GM10248 (cell line): ENCODE data around the gene NDUFB5.

Source experiments
- CTCF ChIA-PET: fragments of 300-600 bp; sonication (Branson Sonifier 250); formaldehyde crosslinking; extraction: SDS; loops from one replicate; lab custom pipeline; 2021; ENCODE audit warnings: antibody characterized with exemption; lab: Yijun Ruan, JAX
- POLR2A ChIA-PET: fragments of 350-650 bp; sonication (Branson Sonifier 250); formaldehyde crosslinking; extraction: SDS; loops from one replicate; lab custom pipeline; 2020; ENCODE audit warnings: antibody characterized with exemption; lab: Yijun Ruan, JAX
- DNase-seq: peaks from one replicate; pipeline ENCODE4 v3.0.0; 2012; ENCODE audit errors: extremely low spot score
- CTCF ChIP-seq: IDR thresholded peaks from 2 replicates; pipeline ENCODE4 v1.5.1; 2012; ENCODE audit warnings: mild to moderate bottlenecking, low read depth; ENCODE audit errors: extremely low read depth, missing control alignments, control extremely low read depth

The NDUFB5 gene

GRCh38 chr3:179671309-179671708, 66.7 kb downstream of the NDUFB5 start:
- ChIA-PET CTCF (interaction anchor here (1.4 to 1.9 kb wide), 2 partner anchors 10 to 12 kb away, joined by 3 to 7 read pairs; no protein-coding TSS in a partner anchor), POLR2A (no interaction called here)
- TF ChIP-seq CTCF = no peak
- DNase-seq = no peak

- DNase-seq = no peak
- ChIA-PET CTCF (interaction anchor here (1.2 to 1.9 kb wide), 3 partner anchors 10 to 22 kb away, joined by 3 to 7 read pairs (median 4); no protein-coding TSS in a partner anchor), POLR2A (no interaction called here)
- no peak for TF ChIP-seq CTCF
These were observed 67.2 kb downstream of the NDUFB5 start for GRCh38 chr3:179671747-179672242.

- CTCF ChIA-PET = interaction anchor here (1.2 to 2.0 kb wide), 3 partner anchors 14 to 23 kb away, joined by 3 to 5 read pairs (median 4); no protein-coding TSS in a partner anchor
These were observed 68.3 kb downstream of the NDUFB5 start for GRCh38 chr3:179672918-179673317.

GRCh38 chr3:179673523-179673922, 68.9 kb downstream of the NDUFB5 start:
- ChIA-PET POLR2A (no interaction called here), CTCF (interaction anchor here (1.7 to 2.0 kb wide), 2 partner anchors 13 to 15 kb away, joined by 3 to 5 read pairs; no protein-coding TSS in a partner anchor)
- no peak for DNase-seq
- no peak for TF ChIP-seq CTCF

More at GRCh38 chr3:179672918-179673317, 68.3 kb downstream of the NDUFB5 start:
- TF ChIP-seq CTCF = no peak
- POLR2A ChIA-PET = no interaction called here
- DNase-seq = no peak

- TF ChIP-seq CTCF = no peak
- POLR2A ChIA-PET = no interaction called here
- DNase-seq = no peak
- CTCF ChIA-PET = interaction anchor here (2.0 kb wide), 1 partner anchor 14 kb away, joined by 5 read pairs; no protein-coding TSS in a partner anchor
These were observed 71.5 kb downstream of the NDUFB5 start for GRCh38 chr3:179676081-179676480.
